Adrenal gland (tissue), 12 donors: Measurements from ENCODE around the gene RUNX3. TPM values are rescaled to one million over a fixed set of nuclear protein-coding genes. Genes with fewer than 3 reads are reported as not detected.
"Not testable (repeated sequence)": the region's sequence is repeated elsewhere in the genome, so short reads cannot be mapped to it uniquely, and the experiment has no call there.

Source experiments
- DNase-seq, 7 donors: peaks; one replicate each; pipeline ENCODE4 v3.0.0-alpha.2; 2019 to 2020
- H3K27ac ChIP-seq, 5 donors: fragments of 200-600 bp; sonication (generic) in 4 of 5; 1 replicate in 3 of 5; 2 replicates in 2 of 5; pipeline versions ENCODE4 v1.5.1 to v1.8.0; 2016 to 2020; ENCODE audit warnings: mild to moderate bottlenecking in 1 of 5
- H3K27me3 ChIP-seq: fragments of 200-600 bp; 2 replicates; pipeline ENCODE4 v1.8.0; 2021
- H3K36me3 ChIP-seq, 2 donors: fragments of 200-600 bp; replicated peaks in 1 of 2; 1 replicate in 1 of 2; 2 replicates in 1 of 2; pipeline versions ENCODE4 v1.5.1 to v1.8.0; 2018 to 2022
- H3K4me1 ChIP-seq, 2 donors: fragments of 200-600 bp; replicated peaks in 1 of 2; 1 replicate in 1 of 2; 2 replicates in 1 of 2; pipeline versions ENCODE4 v1.5.1 to v1.8.0; 2018 to 2021
- H3K4me3 ChIP-seq, 4 donors: fragments of 200-600 bp; sonication (generic) in 3 of 4; one replicate each; pipeline ENCODE4 v1.5.1; 2016 to 2018
- H3K9me3 ChIP-seq, 3 donors: fragments of 200-600 bp; sonication (generic) in 1 of 3; replicated peaks in 1 of 3; 1 replicate in 2 of 3; 2 replicates in 1 of 3; pipeline versions ENCODE4 v1.5.1 to v1.8.0; 2016 to 2021
- POLR2A ChIP-seq, 2 donors: fragments of 450-650 bp; IDR thresholded peaks; one replicate each; pipeline ENCODE4 v1.6.1; 2017; ENCODE audit warnings: antibody characterized with exemption in 2 of 2, mild to moderate bottlenecking in 2 of 2, moderate library complexity in 1 of 2
- WGBS, 4 donors: extraction: QIAGEN DNeasy Blood & Tissue Kit in 2 of 4; methylation state at CpG; one replicate each; pipeline versions ENCODE4 v1.1.5 to v1.1.7; 2013 to 2017; 5-methylcytosine and 5-hydroxymethylcytosine counted together
- intact Hi-C, 2 donors: fragments of 100-400 bp; cut with DNase I; formaldehyde crosslinking; loops; one replicate each; pipeline versions ENCODE4 v1.14.1 to v1.15.0; 2022 to 2023
- polyA plus RNA-seq, 3 donors: library from polyadenylated mRNA; stranded (reverse); fragments of 200-250 nt in 2 of 3; fragments of 350-450 nt in 1 of 3; fragmentation: Illumina TruSeq in 1 of 3; extraction: RNeasy Lipid Tissue Mini Kit (QIAGEN cat#74804) in 1 of 3; gene quantifications; one replicate each; pipeline ENCODE4 v1.2.3, GENCODE V29; 2013 to 2014
- total RNA-seq, 9 donors: library from RNA; depleted of rRNA in 4 of 9; stranded (reverse); fragments of >200 nt in 4 of 9; fragments of 120-200 nt in 1 of 9; fragmentation: NEBNext Ultra II Directional in 1 of 9; extraction: Animal tissue kit (Norgen Biotek cat#: 25700) in 1 of 9; gene quantifications; one replicate each; pipeline versions ENCODE4 v1.1.0 to v1.2.4, GENCODE V29; 2013 to 2023
- TF ChIP-seq, protein P1 (sequence below), 6 experiments: fragments of 450-650 bp in 4 of 6; fragments of 200-600 bp in 2 of 6; sonication (generic) in 1 of 6; IDR thresholded peaks; 1 replicate in 5 of 6; 2 replicates in 1 of 6; pipeline versions ENCODE4 v1.5.1 to v1.8.0; 2016 to 2021; ENCODE audit warnings: antibody characterized with exemption in 6 of 6, mild to moderate bottlenecking in 2 of 6, moderate library complexity in 1 of 6
- donor health status: healthy with polysubstance abuse.
- donor health status: Bipolar disorder and iron deficiency.
- donor health status: DM: yes; HTN: yes; CAD: no.
- donor health status: DM: no; HTN: no; CAD: no.
- donor health status: DM: no; HTN: no; CAD: no.
- donor health status: DM: yes; HTN: yes; CAD: no.

The RUNX3 gene
- total and polyA plus RNA-seq, 12 donors = 0.06 to 7.5 (median 2.7) TPM

DNA sequence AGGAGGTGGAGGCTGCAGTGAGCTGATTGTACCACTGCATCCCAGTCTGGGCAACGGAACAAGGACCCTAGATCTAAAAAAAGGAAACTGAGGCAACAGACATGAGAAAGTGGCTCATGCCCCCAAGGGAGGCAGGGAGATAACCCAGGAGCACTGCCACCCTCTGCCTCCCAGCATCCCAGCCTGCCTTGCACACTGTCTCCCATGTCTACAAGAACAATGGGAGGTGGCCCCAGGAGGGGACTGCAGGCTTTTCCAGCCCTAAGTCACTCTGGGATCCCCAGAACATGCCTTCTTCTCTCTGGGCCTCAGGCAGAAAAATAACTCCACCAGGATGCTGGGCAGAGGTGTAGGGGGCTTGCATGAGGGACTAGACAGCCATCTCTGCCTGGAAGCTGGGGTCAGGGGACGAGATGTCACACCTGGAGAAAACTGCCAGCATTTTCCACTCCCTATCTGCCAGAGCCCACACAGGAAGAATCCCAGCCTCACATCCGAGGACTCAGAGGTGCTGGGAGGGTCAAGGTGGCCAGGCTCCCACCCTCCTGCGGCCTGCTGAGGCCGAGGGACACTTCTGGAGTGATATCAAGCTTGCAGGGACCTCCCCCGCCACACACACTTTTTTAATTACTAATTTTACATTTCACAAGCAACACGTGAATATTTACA, 21.4 kb downstream of the RUNX3 start:
- intact Hi-C loops = no loop called here
- Histone ChIP-seq H3K27me3 (no peaks in the 10 kb centered on the region), H3K36me3 (no peaks in the 10 kb centered on the region), H3K27ac (no peak overlapping the region), H3K4me3 (no peak overlapping the region), H3K4me1 (no peaks in the 10 kb centered on the region), H3K9me3 (no peaks in the 10 kb centered on the region)
- DNase-seq = no peak
- TF ChIP-seq, protein P1, sequence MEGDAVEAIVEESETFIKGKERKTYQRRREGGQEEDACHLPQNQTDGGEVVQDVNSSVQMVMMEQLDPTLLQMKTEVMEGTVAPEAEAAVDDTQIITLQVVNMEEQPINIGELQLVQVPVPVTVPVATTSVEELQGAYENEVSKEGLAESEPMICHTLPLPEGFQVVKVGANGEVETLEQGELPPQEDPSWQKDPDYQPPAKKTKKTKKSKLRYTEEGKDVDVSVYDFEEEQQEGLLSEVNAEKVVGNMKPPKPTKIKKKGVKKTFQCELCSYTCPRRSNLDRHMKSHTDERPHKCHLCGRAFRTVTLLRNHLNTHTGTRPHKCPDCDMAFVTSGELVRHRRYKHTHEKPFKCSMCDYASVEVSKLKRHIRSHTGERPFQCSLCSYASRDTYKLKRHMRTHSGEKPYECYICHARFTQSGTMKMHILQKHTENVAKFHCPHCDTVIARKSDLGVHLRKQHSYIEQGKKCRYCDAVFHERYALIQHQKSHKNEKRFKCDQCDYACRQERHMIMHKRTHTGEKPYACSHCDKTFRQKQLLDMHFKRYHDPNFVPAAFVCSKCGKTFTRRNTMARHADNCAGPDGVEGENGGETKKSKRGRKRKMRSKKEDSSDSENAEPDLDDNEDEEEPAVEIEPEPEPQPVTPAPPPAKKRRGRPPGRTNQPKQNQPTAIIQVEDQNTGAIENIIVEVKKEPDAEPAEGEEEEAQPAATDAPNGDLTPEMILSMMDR (IDR thresholded peaks at IDR 0.05) = no peak
- TF ChIP-seq POLR2A (IDR thresholded peaks at IDR 0.05) = no peak
- 71 to 74% (median 72%) methylated on average over 6 to 7 of the region's 7 CpGs for WGBS, 4 donors

DNA sequence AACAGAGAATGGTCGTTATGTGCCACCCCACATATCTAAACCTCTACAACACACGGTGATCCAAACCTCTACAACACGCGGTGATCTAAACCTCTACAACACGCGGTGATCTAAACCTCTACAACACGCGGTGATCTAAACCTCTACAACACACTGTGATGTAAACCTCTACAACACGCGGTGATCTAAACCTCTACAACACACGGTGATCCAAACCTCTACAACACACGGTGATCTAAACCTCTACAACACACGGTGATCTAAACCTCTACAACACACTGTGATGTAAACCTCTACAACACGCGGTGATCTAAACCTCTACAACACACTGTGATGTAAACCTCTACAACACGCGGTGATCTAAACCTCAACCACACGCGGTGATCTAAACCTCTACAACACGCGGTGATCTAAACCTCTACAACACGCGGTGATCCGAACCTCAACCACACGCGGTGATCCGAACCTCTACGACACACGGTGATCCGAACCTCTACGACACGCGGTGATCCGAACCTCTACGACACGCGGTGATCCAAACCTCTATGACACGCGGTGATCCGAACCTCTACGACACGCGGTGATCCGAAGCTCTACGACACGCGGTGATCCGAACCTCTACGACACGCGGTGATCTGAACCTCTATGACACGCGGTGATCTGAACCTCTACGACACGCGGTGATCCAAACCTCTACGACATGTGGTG, 22.3 kb downstream of the RUNX3 start:
- H3K4me1 ChIP-seq, H3K4me3 ChIP-seq, DNase-seq, H3K9me3 ChIP-seq, intact Hi-C loops, H3K27me3 ChIP-seq, H3K36me3 ChIP-seq, H3K27ac ChIP-seq: not testable (repeated sequence)
- WGBS, 4 donors = 91 to 96% (median 94%) methylated on average over 57 of the region's 57 CpGs

DNA sequence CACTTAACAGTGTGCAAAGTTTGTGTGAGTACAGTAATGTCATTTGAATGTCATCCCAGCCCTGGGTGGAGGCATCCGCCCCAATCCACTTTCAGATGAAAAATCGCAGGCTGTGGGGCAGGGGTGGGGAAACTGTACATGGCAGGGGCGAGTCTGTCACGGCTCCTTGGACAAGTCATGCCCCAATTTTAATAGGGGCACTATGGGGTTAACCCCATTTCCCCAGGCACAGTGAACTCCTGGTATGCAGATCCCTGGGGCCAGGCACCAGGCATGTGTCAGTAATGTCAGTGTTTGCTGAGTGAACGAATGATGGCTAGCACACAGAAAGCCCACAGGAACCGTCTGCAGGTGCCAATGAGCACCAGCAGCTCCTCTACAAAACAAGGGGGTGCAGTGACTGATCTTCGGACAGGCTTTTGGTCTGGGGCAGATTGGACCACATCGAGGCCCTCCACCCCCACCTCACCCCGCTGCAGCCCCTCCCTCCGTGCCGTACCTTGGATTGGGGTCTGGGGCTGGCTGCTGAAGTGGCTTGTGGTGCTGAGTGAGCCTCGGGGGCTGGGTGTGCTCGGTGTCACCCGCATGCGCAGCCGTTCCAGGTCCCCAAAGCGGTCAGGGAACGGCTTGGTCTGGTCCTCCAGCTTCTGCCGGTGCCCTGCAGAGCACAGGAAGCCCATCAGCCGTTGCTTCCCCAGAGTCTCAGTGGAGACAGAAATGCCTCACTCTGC, 23.2 kb downstream of the RUNX3 start:
- WGBS, 4 donors = 88 to 95% (median 92%) methylated on average over 4 to 20 of the region's 20 CpGs
- intact Hi-C loops = no loop called here
- H3K4me3 ChIP-seq = no peak overlapping the region
- no peak overlapping the region for H3K27ac ChIP-seq
- H3K36me3 ChIP-seq = no peaks in the 10 kb centered on the region
- no peaks in the 10 kb centered on the region for H3K4me1 ChIP-seq
- H3K27me3 ChIP-seq = peaks cover 12% of the 10 kb centered on the region
- DNase-seq = no peak
- H3K9me3 ChIP-seq = no peaks in the 10 kb centered on the region
- TF ChIP-seq POLR2A (IDR thresholded peaks at IDR 0.05) = no peak
- TF ChIP-seq, protein P1 (IDR thresholded peaks at IDR 0.05) = no peak

DNA sequence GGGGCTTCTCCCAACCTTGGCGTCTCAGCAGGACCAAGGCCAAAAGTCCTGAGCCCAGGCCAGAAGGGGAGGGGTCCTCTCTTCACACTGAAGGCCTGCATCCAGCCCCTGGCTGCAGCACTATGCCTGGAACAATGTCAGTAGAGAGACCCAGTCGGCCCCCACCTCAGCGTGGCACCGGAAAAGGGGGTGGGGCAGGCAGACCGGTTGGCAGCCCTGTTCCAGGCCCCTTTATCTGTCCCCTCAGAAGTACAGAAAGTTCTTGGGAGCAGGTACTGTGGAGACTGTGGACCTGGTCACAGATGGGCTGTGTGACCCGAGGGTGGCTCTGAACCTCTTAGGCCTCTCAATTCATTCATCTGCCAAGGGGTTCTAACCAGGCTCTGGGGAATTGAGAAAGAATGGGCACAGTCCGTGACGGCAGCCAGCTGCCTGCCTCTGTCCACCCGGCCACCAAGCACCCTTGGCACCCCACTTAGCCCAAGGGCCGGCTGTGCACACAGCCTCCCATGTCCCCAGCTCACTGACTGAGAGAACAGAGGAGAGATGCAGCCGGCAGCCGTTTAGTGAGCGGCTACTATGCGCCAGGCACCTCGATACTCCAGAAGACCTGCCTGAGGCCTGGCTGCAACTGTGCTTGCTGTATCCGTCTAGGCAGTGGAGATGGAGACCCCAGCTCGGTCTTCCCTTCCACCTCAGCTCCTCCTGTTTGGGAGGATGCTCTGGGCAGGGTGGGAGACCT, 23.9 kb downstream of the RUNX3 start:
- Histone ChIP-seq H3K9me3 (no peaks in the 10 kb centered on the region), H3K27ac (no peak overlapping the region), H3K4me3 (no peak overlapping the region), H3K36me3 (no peaks in the 10 kb centered on the region), H3K27me3 (peaks cover 19% of the 10 kb centered on the region), H3K4me1 (no peaks in the 10 kb centered on the region)
- TF ChIP-seq POLR2A (IDR thresholded peaks at IDR 0.05) = no peak
- TF ChIP-seq, protein P1 (IDR thresholded peaks at IDR 0.05) = no peak
- DNase-seq = peak in 1 of 7 donors; percentile 6
- 75 to 100% (median 84%) methylated on average over 1 to 17 of the region's 17 CpGs for WGBS, 4 donors
- intact Hi-C loops = no loop called here
